Adrenal gland (tissue), 12 donors: ENCODE measurements around the gene SH3D19. TPM values are rescaled to one million over a fixed set of nuclear protein-coding genes. Genes with fewer than 3 reads are reported as not detected.

ENCODE experiments used
- DNase-seq, 7 donors: peaks; one replicate each; pipeline ENCODE4 v3.0.0-alpha.2; 2019 to 2020
- H3K27ac ChIP-seq, 5 donors: fragments of 200-600 bp; sonication (generic) in 4 of 5; 1 replicate in 3 of 5; 2 replicates in 2 of 5; pipeline versions ENCODE4 v1.5.1 to v1.8.0; 2016 to 2020; ENCODE audit warnings: mild to moderate bottlenecking in 1 of 5
- H3K27me3 ChIP-seq: fragments of 200-600 bp; 2 replicates; pipeline ENCODE4 v1.8.0; 2021
- H3K36me3 ChIP-seq, 2 donors: fragments of 200-600 bp; replicated peaks in 1 of 2; 1 replicate in 1 of 2; 2 replicates in 1 of 2; pipeline versions ENCODE4 v1.5.1 to v1.8.0; 2018 to 2022
- H3K4me1 ChIP-seq, 2 donors: fragments of 200-600 bp; replicated peaks in 1 of 2; 1 replicate in 1 of 2; 2 replicates in 1 of 2; pipeline versions ENCODE4 v1.5.1 to v1.8.0; 2018 to 2021
- H3K4me3 ChIP-seq, 4 donors: fragments of 200-600 bp; sonication (generic) in 3 of 4; one replicate each; pipeline ENCODE4 v1.5.1; 2016 to 2018
- H3K9me3 ChIP-seq, 3 donors: fragments of 200-600 bp; sonication (generic) in 1 of 3; replicated peaks in 1 of 3; 1 replicate in 2 of 3; 2 replicates in 1 of 3; pipeline versions ENCODE4 v1.5.1 to v1.8.0; 2016 to 2021
- POLR2A ChIP-seq, 2 donors: fragments of 450-650 bp; IDR thresholded peaks; one replicate each; pipeline ENCODE4 v1.6.1; 2017; ENCODE audit warnings: antibody characterized with exemption in 2 of 2, mild to moderate bottlenecking in 2 of 2, moderate library complexity in 1 of 2
- WGBS, 4 donors: extraction: QIAGEN DNeasy Blood & Tissue Kit in 2 of 4; methylation state at CpG; one replicate each; pipeline versions ENCODE4 v1.1.5 to v1.1.7; 2013 to 2017; 5-methylcytosine and 5-hydroxymethylcytosine counted together
- intact Hi-C, 2 donors: fragments of 100-400 bp; cut with DNase I; formaldehyde crosslinking; loops; one replicate each; pipeline versions ENCODE4 v1.14.1 to v1.15.0; 2022 to 2023
- polyA plus RNA-seq, 3 donors: library from polyadenylated mRNA; stranded (reverse); fragments of 200-250 nt in 2 of 3; fragments of 350-450 nt in 1 of 3; fragmentation: Illumina TruSeq in 1 of 3; extraction: RNeasy Lipid Tissue Mini Kit (QIAGEN cat#74804) in 1 of 3; gene quantifications; one replicate each; pipeline ENCODE4 v1.2.3, GENCODE V29; 2013 to 2014
- total RNA-seq, 9 donors: library from RNA; depleted of rRNA in 4 of 9; stranded (reverse); fragments of >200 nt in 4 of 9; fragments of 120-200 nt in 1 of 9; fragmentation: NEBNext Ultra II Directional in 1 of 9; extraction: Animal tissue kit (Norgen Biotek cat#: 25700) in 1 of 9; gene quantifications; one replicate each; pipeline versions ENCODE4 v1.1.0 to v1.2.4, GENCODE V29; 2013 to 2023
- TF ChIP-seq, protein P1 (sequence below), 6 experiments: fragments of 450-650 bp in 4 of 6; fragments of 200-600 bp in 2 of 6; sonication (generic) in 1 of 6; IDR thresholded peaks; 1 replicate in 5 of 6; 2 replicates in 1 of 6; pipeline versions ENCODE4 v1.5.1 to v1.8.0; 2016 to 2021; ENCODE audit warnings: antibody characterized with exemption in 6 of 6, mild to moderate bottlenecking in 2 of 6, moderate library complexity in 1 of 6
- donor health status: healthy with polysubstance abuse.
- donor health status: Bipolar disorder and iron deficiency.
- donor health status: DM: yes; HTN: yes; CAD: no.
- donor health status: DM: no; HTN: no; CAD: no.
- donor health status: DM: no; HTN: no; CAD: no.
- donor health status: DM: yes; HTN: yes; CAD: no.

The SH3D19 gene
- total and polyA plus RNA-seq, 12 donors = 16.6 to 117 (median 40.3) TPM

DNA sequence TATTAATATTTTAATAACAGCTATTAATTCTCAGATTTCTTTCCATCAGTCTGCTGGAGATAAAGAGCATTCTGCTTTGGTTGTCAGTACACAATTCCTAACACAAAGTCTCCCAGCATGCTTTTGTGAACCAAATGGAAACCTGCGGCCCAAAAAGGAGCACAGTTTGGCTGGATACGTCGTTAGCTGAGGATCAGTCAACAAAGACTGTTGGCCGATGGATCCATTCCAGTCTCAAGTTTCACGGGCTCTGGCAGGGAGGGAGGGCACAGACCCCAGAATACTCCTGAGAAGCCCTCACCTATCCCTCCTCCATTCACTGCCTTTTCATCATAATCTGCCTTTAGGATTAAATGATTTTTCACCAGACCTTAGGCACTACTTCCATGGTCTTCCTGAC, 74.7 kb downstream of the SH3D19 start:
- Histone ChIP-seq H3K4me3 (no peak overlapping the region), H3K27ac (no peak overlapping the region), H3K27me3 (no peaks in the 10 kb centered on the region), H3K4me1 (peaks cover 0 to 10% of the 10 kb centered on the region in 2 donors), H3K9me3 (no peaks in the 10 kb centered on the region), H3K36me3 (no peaks in the 10 kb centered on the region)
- intact Hi-C loops = no loop called here
- no peak for TF ChIP-seq POLR2A (IDR thresholded peaks at IDR 0.05)
- TF ChIP-seq, protein P1, sequence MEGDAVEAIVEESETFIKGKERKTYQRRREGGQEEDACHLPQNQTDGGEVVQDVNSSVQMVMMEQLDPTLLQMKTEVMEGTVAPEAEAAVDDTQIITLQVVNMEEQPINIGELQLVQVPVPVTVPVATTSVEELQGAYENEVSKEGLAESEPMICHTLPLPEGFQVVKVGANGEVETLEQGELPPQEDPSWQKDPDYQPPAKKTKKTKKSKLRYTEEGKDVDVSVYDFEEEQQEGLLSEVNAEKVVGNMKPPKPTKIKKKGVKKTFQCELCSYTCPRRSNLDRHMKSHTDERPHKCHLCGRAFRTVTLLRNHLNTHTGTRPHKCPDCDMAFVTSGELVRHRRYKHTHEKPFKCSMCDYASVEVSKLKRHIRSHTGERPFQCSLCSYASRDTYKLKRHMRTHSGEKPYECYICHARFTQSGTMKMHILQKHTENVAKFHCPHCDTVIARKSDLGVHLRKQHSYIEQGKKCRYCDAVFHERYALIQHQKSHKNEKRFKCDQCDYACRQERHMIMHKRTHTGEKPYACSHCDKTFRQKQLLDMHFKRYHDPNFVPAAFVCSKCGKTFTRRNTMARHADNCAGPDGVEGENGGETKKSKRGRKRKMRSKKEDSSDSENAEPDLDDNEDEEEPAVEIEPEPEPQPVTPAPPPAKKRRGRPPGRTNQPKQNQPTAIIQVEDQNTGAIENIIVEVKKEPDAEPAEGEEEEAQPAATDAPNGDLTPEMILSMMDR (IDR thresholded peaks at IDR 0.05) = no peak
- 76 to 88% (median 83%) methylated on average over 5 of the region's 5 CpGs for whole genome bisulfite sequencing, 4 donors
- no peak for DNase-seq

DNA sequence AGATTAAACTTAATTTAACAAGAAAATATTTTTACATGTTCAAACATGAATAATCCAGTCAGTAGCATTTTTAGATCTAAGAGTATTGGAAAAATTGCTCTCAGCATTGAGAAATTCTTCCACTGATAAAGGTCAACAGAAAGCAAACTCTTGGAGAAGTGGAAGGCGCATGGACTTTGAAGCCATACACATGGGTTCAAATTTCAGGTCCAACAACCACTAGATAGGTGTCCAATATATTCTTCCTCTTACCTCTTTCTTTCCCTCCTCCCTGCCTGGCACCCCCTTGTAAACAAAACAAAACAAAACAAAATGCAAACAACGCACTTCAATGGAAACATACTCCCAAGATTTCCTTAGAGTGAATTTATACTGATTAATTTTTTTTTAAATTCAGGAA, 76.9 kb downstream of the SH3D19 start:
- 97 to 100% (median 97%) methylated on average over 2 of the region's 2 CpGs for WGBS, 4 donors
- Histone ChIP-seq H3K4me3 (no peak overlapping the region), H3K4me1 (peaks cover 0 to 10% of the 10 kb centered on the region in 2 donors), H3K27me3 (no peaks in the 10 kb centered on the region), H3K27ac (no peak overlapping the region), H3K36me3 (no peaks in the 10 kb centered on the region), H3K9me3 (no peaks in the 10 kb centered on the region)
- TF ChIP-seq POLR2A (IDR thresholded peaks at IDR 0.05) = no peak
- TF ChIP-seq, protein P1 (IDR thresholded peaks at IDR 0.05) = no peak
- intact Hi-C loops = no loop called here
- no peak for DNase-seq

DNA sequence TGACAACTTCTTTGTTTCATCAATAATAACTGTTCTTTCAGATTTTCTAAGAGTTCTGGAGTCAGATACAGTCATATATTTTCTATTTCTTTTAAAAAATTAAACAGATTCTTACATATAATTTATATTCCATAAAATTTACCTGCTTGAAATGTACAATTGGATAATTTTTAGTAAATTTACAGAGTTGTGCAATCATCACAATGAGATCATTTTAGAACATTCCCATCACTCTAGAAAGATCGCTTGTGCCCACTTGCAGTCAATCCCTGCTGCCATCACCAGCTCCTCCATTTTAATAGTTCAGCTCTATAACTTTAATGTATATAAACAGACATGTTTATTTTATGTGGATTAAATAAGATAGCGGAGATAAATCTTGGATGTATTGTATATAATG, 78.0 kb downstream of the SH3D19 start:
- Histone ChIP-seq H3K36me3 (no peaks in the 10 kb centered on the region), H3K27me3 (no peaks in the 10 kb centered on the region), H3K27ac (no peak overlapping the region), H3K4me1 (peaks cover 0 to 8% of the 10 kb centered on the region in 2 donors), H3K9me3 (no peaks in the 10 kb centered on the region), H3K4me3 (no peak overlapping the region)
- intact Hi-C loops = no loop called here
- 96 to 99% (median 97%) methylated on average over 2 of the region's 2 CpGs for WGBS, 4 donors
- no peak for TF ChIP-seq POLR2A (IDR thresholded peaks at IDR 0.05)
- TF ChIP-seq, protein P1 (IDR thresholded peaks at IDR 0.05) = no peak
- DNase-seq = no peak

DNA sequence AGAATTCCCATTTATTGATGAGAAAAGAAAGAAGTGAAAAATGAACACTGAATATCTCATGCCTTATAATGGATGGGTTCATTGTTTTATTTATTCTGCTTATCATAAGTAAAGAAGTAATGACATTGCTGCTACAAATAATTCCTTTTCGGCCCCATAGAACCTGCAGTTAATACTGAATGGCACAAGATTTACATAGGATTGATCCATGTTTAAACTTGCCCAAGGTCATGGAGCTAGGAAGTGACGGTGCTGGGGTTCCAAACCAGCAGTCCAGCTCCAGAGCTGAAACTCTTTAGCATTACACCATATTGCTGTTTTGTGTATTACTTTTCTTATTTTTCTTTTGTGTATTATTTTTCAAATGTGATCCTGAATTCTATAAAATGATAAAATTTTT, 78.7 kb downstream of the SH3D19 start:
- intact Hi-C loops = no loop called here
- no peak for TF ChIP-seq POLR2A (IDR thresholded peaks at IDR 0.05)
- TF ChIP-seq, protein P1 (IDR thresholded peaks at IDR 0.05) = no peak
- Histone ChIP-seq H3K9me3 (no peaks in the 10 kb centered on the region), H3K4me1 (peaks cover 0 to 2% of the 10 kb centered on the region in 2 donors), H3K27ac (no peak overlapping the region), H3K36me3 (no peaks in the 10 kb centered on the region), H3K4me3 (no peak overlapping the region), H3K27me3 (no peaks in the 10 kb centered on the region)
- DNase-seq = no peak
- 78 to 86% (median 81%) methylated on average over 2 of the region's 2 CpGs for WGBS, 4 donors
